GM23248 (cell line): ENCODE results near the gene MFSD2B.

Experiments
- EZH2 ChIP-seq: fragments of 200-600 bp; sonication (generic); IDR thresholded peaks from 2 replicates; pipeline ENCODE4 v1.6.1; 2018; ENCODE audit warnings: antibody characterized with exemption, mild to moderate bottlenecking; ENCODE audit not compliant: insufficient read depth, poor library complexity, severe bottlenecking
- EZH2phosphoT487 ChIP-seq: fragments of 200-600 bp; sonication (generic); IDR thresholded peaks from 2 replicates; pipeline ENCODE4 v1.6.1; 2018; ENCODE audit warnings: antibody characterized with exemption, moderate library complexity, mild to moderate bottlenecking, low read depth; ENCODE audit not compliant: insufficient read depth

DNA sequence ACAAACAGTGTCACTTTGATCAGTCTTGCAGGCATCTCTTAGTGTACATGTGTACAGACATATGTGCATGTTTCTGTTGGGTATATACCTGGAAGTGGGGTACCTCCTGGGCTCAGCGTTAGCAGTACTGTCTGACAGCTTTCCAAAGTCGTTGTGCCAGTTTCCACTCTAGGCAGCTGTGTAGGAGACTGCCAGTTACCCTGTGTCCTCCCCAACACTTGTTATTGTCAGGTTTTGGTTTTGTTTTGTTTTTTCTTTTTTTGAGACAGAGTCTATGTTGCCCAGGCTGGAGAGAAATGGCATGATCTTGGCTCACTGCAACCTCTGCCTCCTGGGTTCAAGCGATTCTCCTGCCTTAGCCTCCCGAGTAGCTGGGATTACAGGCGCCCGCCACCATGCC, 45.9 kb downstream of the MFSD2B start:
- no peak for TF ChIP-seq EZH2phosphoT487
- TF ChIP-seq EZH2: no peak
